DND-41 (cell line): ENCODE data around the gene KLRC1.
"Not testable (repeated sequence)": the region's sequence is repeated elsewhere in the genome, so short reads cannot be mapped to it uniquely, and the experiment has no call there.

Experiments used
- CTCF ChIP-seq: IDR thresholded peaks from 2 replicates; pipeline ENCODE4 v1.5.1; 2012; ENCODE audit warnings: borderline replicate concordance, low read length, moderate library complexity, mild to moderate bottlenecking; ENCODE audit not compliant: poor library complexity, severe bottlenecking; ENCODE audit errors: extremely low read depth
- EZH2 ChIP-seq: IDR thresholded peaks from 3 replicates; pipeline ENCODE4 v1.6.1; 2012; ENCODE audit warnings: borderline replicate concordance, low read depth, mild to moderate bottlenecking, moderate library complexity, low read length, inconsistent platforms; ENCODE audit not compliant: severe bottlenecking

GRCh38 chr12:10446052-10446451 is 7.1 kb downstream of the KLRC1 start:
- not testable (repeated sequence) for TF ChIP-seq CTCF, EZH2
